IPS-NIHi7 (cell line): ENCODE measurements around the gene ZNF48.
A peak's percentile ranks its signal among the peaks of the same experiment; 100 is the strongest.

Experiments
- DNase-seq: peaks from one replicate; pipeline ENCODE4 v3.0.0; 2012; ENCODE audit warnings: mixed read lengths; ENCODE audit errors: extremely low spot score

ZNF48 gene

GRCh38 chr16:30395155-30395991, at the start of gene ZNF48:
Gene ZNF48, plus strand, starts transcription at chr16:30395420. Its CDS starts 375 bp downstream, at chr16:30395795.
- DNase-seq: peak; percentile 80

GRCh38 chr16:30346286-30346685, 48.9 kb upstream of the ZNF48 start:
- DNase-seq: no peak

GRCh38 chr16:30348113-30348512, 47.1 kb upstream of the ZNF48 start:
- DNase-seq: no peak

- no peak for DNase-seq
Observed at GRCh38 chr16:30348929-30349328, 46.3 kb upstream of the ZNF48 start.

GRCh38 chr16:30349675-30350074, 45.5 kb upstream of the ZNF48 start:
- no peak for DNase-seq

GRCh38 chr16:30350134-30350871, 44.9 kb upstream of the ZNF48 start:
- DNase-seq: no peak

- no peak for DNase-seq
Observed at GRCh38 chr16:30351001-30351441, 44.2 kb upstream of the ZNF48 start.

GRCh38 chr16:30351586-30352419, 43.4 kb upstream of the ZNF48 start:
- DNase-seq: no peak

GRCh38 chr16:30352488-30353401, 42.5 kb upstream of the ZNF48 start:
- no peak for DNase-seq

- DNase-seq: no peak
Observed at GRCh38 chr16:30353438-30354129, 41.6 kb upstream of the ZNF48 start.

GRCh38 chr16:30354423-30355143, 40.6 kb upstream of the ZNF48 start:
- DNase-seq: peak; percentile 48

- DNase-seq: peak; percentile 92
Observed at GRCh38 chr16:30355144-30355953, 39.9 kb upstream of the ZNF48 start, which contains the start of gene CD2BP2. Gene CD2BP2, minus strand, starts transcription at chr16:30355308. Its CDS starts 627 bp downstream, at chr16:30354681.

GRCh38 chr16:30355954-30356308, 39.3 kb upstream of the ZNF48 start:
- DNase-seq: no peak

- no peak for DNase-seq
Observed at GRCh38 chr16:30356401-30357084, 38.7 kb upstream of the ZNF48 start.

- DNase-seq: no peak
Observed at GRCh38 chr16:30357085-30357714, 38.0 kb upstream of the ZNF48 start.

GRCh38 chr16:30357715-30358576, 37.3 kb upstream of the ZNF48 start:
- DNase-seq: no peak

- no peak for DNase-seq
Observed at GRCh38 chr16:30358577-30358936, 36.7 kb upstream of the ZNF48 start.
